Fibroblast of lung (primary cell): ENCODE results near the gene LGI2. TPM values are rescaled to one million over a fixed set of nuclear protein-coding genes. Genes with fewer than 3 reads are reported as not detected.

Experiments used
- DNase-seq, 2 donors: peaks; one replicate each; pipeline versions ENCODE4 v3.0.0 to v3.0.0-alpha.2; 2010; ENCODE audit warnings: low read depth in 2 of 2
- H2AFZ ChIP-seq: 2 replicates; pipeline ENCODE4 v1.5.1; 2012; ENCODE audit warnings: low read length, control low read depth, inconsistent platforms
- H3K27ac ChIP-seq: 2 replicates; pipeline ENCODE4 v1.5.1; 2011; ENCODE audit warnings: low read length, control low read depth; ENCODE audit not compliant: insufficient read depth
- H3K27me3 ChIP-seq: 2 replicates; pipeline ENCODE4 v1.5.1; 2011; ENCODE audit warnings: mild to moderate bottlenecking, low read length; ENCODE audit not compliant: control insufficient read depth, insufficient read depth
- H3K36me3 ChIP-seq: 2 replicates; pipeline ENCODE4 v1.5.1; 2011; ENCODE audit warnings: low read length; ENCODE audit not compliant: control insufficient read depth, insufficient read depth
- H3K4me1 ChIP-seq: 2 replicates; pipeline ENCODE4 v1.5.1; 2011; ENCODE audit warnings: low read length; ENCODE audit not compliant: control insufficient read depth, insufficient read depth; ENCODE audit errors: extremely low read depth
- H3K4me2 ChIP-seq: 2 replicates; pipeline ENCODE4 v1.5.1; 2011; ENCODE audit warnings: low read length, control low read depth; ENCODE audit not compliant: insufficient read depth; ENCODE audit errors: extremely low read depth
- H3K4me3 ChIP-seq, 4 experiments: fragments of 200-600 bp in 1 of 4; sonication (generic) in 1 of 4; replicated peaks in 1 of 4; 2 replicates each; pipeline ENCODE4 v1.5.1; 2011 to 2016; ENCODE audit warnings: low read length in 4 of 4, low read depth in 3 of 4, mild to moderate bottlenecking in 3 of 4, control low read depth in 2 of 4, inconsistent platforms in 1 of 4, mixed read lengths in 1 of 4; ENCODE audit not compliant: insufficient read depth in 1 of 4; ENCODE audit errors: control extremely low read depth in 1 of 4
- H3K79me2 ChIP-seq: 2 replicates; pipeline ENCODE4 v1.5.1; 2012; ENCODE audit warnings: mild to moderate bottlenecking, low read length, inconsistent platforms; ENCODE audit not compliant: control insufficient read depth, insufficient read depth
- H3K9ac ChIP-seq: 2 replicates; pipeline ENCODE4 v1.5.1; 2011; ENCODE audit warnings: mild to moderate bottlenecking, low read length, control low read depth; ENCODE audit not compliant: insufficient read depth
- H3K9me3 ChIP-seq: 2 replicates; pipeline ENCODE4 v1.5.1; 2012; ENCODE audit warnings: low read depth, low read length; ENCODE audit not compliant: control insufficient read depth, insufficient read depth
- H4K20me1 ChIP-seq: 2 replicates; pipeline ENCODE4 v1.5.1; 2011; ENCODE audit warnings: low read length; ENCODE audit not compliant: control insufficient read depth, insufficient read depth; ENCODE audit errors: extremely low read depth
- CTCF ChIP-seq, 2 donors: IDR thresholded peaks in 1 of 2; conservative IDR thresholded peaks in 1 of 2; 1 replicate in 1 of 2; 2 replicates in 1 of 2; pipeline ENCODE4 v1.5.1; 2011 to 2012; ENCODE audit warnings: low read length in 2 of 2, control low read depth in 1 of 2, inconsistent platforms in 1 of 2, low read depth in 1 of 2, mild to moderate bottlenecking in 1 of 2
- EZH2 ChIP-seq: IDR thresholded peaks from 2 replicates; pipeline ENCODE4 v1.5.1; 2012; ENCODE audit warnings: low read length, control low read depth, mild to moderate bottlenecking; ENCODE audit errors: missing control alignments
- polyA plus RNA-seq, 2 donors: library from polyadenylated mRNA; depleted of rRNA in 1 of 2; stranded (reverse) in 1 of 2; unstranded in 1 of 2; fragments of >200 nt; gene quantifications; 2 replicates each; pipeline ENCODE4 v1.2.1, GENCODE V29; 2011 to 2012; ENCODE audit warnings: missing spikeins in 1 of 2
- total RNA-seq: library from RNA; depleted of rRNA; stranded (reverse); fragments of >200 nt; gene quantifications from 2 replicates; pipeline ENCODE4 v1.2.1, GENCODE V29; 2014

Gene LGI2
- total and polyA plus RNA-seq, 2 donors (not counting 1 experiment from before 2014, with no cell fraction given), result under 0.01 TPM; not detected in 1

- Histone ChIP-seq H3K4me3 (no peak overlapping the region), H3K9me3 (no peaks in the 10 kb centered on the region), H3K36me3 (no peaks in the 10 kb centered on the region), H3K27ac (no peak overlapping the region), H3K9ac (no peak overlapping the region), H4K20me1 (no peaks in the 10 kb centered on the region), H2AFZ (no peak overlapping the region), H3K79me2 (no peaks in the 10 kb centered on the region), H3K4me2 (no peak overlapping the region), H3K4me1 (no peaks in the 10 kb centered on the region), H3K27me3 (no peaks in the 10 kb centered on the region)
- no peak for TF ChIP-seq CTCF (conservative IDR thresholded peaks at IDR 0.05 in 1 of 2, IDR thresholded peaks at IDR 0.05 in 1 of 2; ENCODE audit: low read depth in 1 of 2, low read length in 2 of 2)
- no peak for TF ChIP-seq EZH2
- peak in 1 of 2 donors; percentile 47 for DNase-seq
These were observed 20.8 kb upstream of the LGI2 start for GRCh38 chr4:25051534-25051933.

- Histone ChIP-seq H3K36me3 (no peaks in the 10 kb centered on the region), H2AFZ (no peak overlapping the region), H3K4me3 (no peak overlapping the region), H3K4me1 (no peaks in the 10 kb centered on the region), H3K79me2 (no peaks in the 10 kb centered on the region), H3K4me2 (no peak overlapping the region), H4K20me1 (no peaks in the 10 kb centered on the region), H3K9ac (no peak overlapping the region), H3K9me3 (no peaks in the 10 kb centered on the region), H3K27ac (no peak overlapping the region), H3K27me3 (no peaks in the 10 kb centered on the region)
- TF ChIP-seq EZH2, result no peak
- no peak for TF ChIP-seq CTCF (conservative IDR thresholded peaks at IDR 0.05 in 1 of 2, IDR thresholded peaks at IDR 0.05 in 1 of 2; ENCODE audit: low read depth in 1 of 2, low read length in 2 of 2)
- no peak for DNase-seq
These were observed 19.8 kb upstream of the LGI2 start for GRCh38 chr4:25050370-25051078.

- no peak overlapping the region for H3K27ac ChIP-seq
- peaks cover 9% of the 10 kb centered on the region for H3K27me3 ChIP-seq
- TF ChIP-seq CTCF (conservative IDR thresholded peaks at IDR 0.05 in 1 of 2, IDR thresholded peaks at IDR 0.05 in 1 of 2; ENCODE audit: low read depth in 1 of 2, low read length in 2 of 2) (no peak), EZH2 (no peak)
- no peaks in the 10 kb centered on the region for H3K36me3 ChIP-seq
- H4K20me1 ChIP-seq, result no peaks in the 10 kb centered on the region
- no peak overlapping the region for H3K4me2 ChIP-seq
- DNase-seq, result no peak
- no peaks in the 10 kb centered on the region for H3K9me3 ChIP-seq
- H3K79me2 ChIP-seq, result no peaks in the 10 kb centered on the region
- H2AFZ ChIP-seq, result no peak overlapping the region
- H3K9ac ChIP-seq, result no peak overlapping the region
- H3K4me3 ChIP-seq, result no peak overlapping the region
- no peaks in the 10 kb centered on the region for H3K4me1 ChIP-seq
These were observed 12.8 kb upstream of the LGI2 start for GRCh38 chr4:25043548-25043947.
